SU-DHL-6 (cell line): ENCODE results near the gene GLS.

Experiments
- H2AFZ ChIP-seq: fragments of 200-600 bp; sonication (generic); 2 replicates; pipeline ENCODE4 v1.6.1; 2014; ENCODE audit warnings: low read depth, mild to moderate bottlenecking, moderate library complexity, mixed read lengths, antibody characterized with exemption, low read length; ENCODE audit not compliant: severe bottlenecking
- H3F3A ChIP-seq: fragments of 200-600 bp; shearing (Covaris generic); 2 replicates; pipeline ENCODE4 v1.6.0; 2016; ENCODE audit warnings: antibody characterized with exemption, mild to moderate bottlenecking; ENCODE audit not compliant: insufficient read depth
- H3K27ac ChIP-seq: fragments of 200-600 bp; sonication (generic); 2 replicates; pipeline ENCODE4 v1.5.1; 2016; ENCODE audit warnings: low read depth, mild to moderate bottlenecking, low read length, moderate library complexity, mixed read lengths
- H3K27me3 ChIP-seq: fragments of 200-600 bp; sonication (generic), shearing (Covaris generic); 2 replicates; pipeline ENCODE4 v1.6.0; 2014; ENCODE audit warnings: mild to moderate bottlenecking, low read length
- H3K36me3 ChIP-seq: fragments of 200-600 bp; sonication (generic); 2 replicates; pipeline ENCODE4 v1.6.1; 2014; ENCODE audit warnings: mild to moderate bottlenecking, low read length, mixed read lengths
- H3K4me2 ChIP-seq: fragments of 300-600, 200-600 bp; shearing (Covaris generic), sonication (generic); 2 replicates; pipeline ENCODE4 v1.6.0; 2014; ENCODE audit warnings: low read length, low read depth, mild to moderate bottlenecking; ENCODE audit not compliant: poor library complexity, severe bottlenecking
- H3K4me3 ChIP-seq: fragments of 200-600 bp; sonication (generic); 2 replicates; pipeline ENCODE4 v1.5.1; 2014; ENCODE audit warnings: antibody characterized with exemption, low read length, mild to moderate bottlenecking, mixed read lengths; ENCODE audit not compliant: insufficient read depth, poor library complexity, severe bottlenecking
- H3K79me2 ChIP-seq: fragments of 200-600 bp; sonication (generic); 2 replicates; pipeline ENCODE4 v1.6.1; 2014; ENCODE audit warnings: mild to moderate bottlenecking, low read length, moderate library complexity; ENCODE audit not compliant: insufficient read depth
- H3K9ac ChIP-seq: fragments of 200-600 bp; sonication (generic); 2 replicates; pipeline ENCODE4 v1.7.0; 2014; ENCODE audit warnings: mild to moderate bottlenecking, low read length
- H3K9me2 ChIP-seq: fragments of 200-600 bp; sonication (generic); replicated peaks from 2 replicates; pipeline ENCODE4 v1.6.1; 2014; ENCODE audit warnings: low read length; ENCODE audit not compliant: insufficient read depth
- H3K9me3 ChIP-seq: fragments of 200-600 bp; sonication (generic); 2 replicates; pipeline ENCODE4 v1.6.1; 2014; ENCODE audit warnings: low read length, mixed read lengths; ENCODE audit not compliant: insufficient read depth
- H4K20me1 ChIP-seq: fragments of 200-600 bp; sonication (generic); 2 replicates; pipeline ENCODE4 v1.6.1; 2014; ENCODE audit warnings: low read depth, mild to moderate bottlenecking, antibody characterized with exemption, low read length, moderate library complexity, mixed read lengths
- EZH2phosphoT487 ChIP-seq: fragments of 200-600 bp; sonication (generic), shearing (Covaris generic); conservative IDR thresholded peaks from 2 replicates; pipeline ENCODE4 v1.6.1; 2018; ENCODE audit warnings: mild to moderate bottlenecking, antibody characterized with exemption, low read length, moderate library complexity, mixed read lengths
- TF ChIP-seq, protein P1 (sequence below): fragments of 200-600 bp; sonication (generic); IDR thresholded peaks from one replicate; pipeline ENCODE4 v1.5.1; 2017; ENCODE audit warnings: antibody characterized with exemption, mild to moderate bottlenecking, low read length, moderate library complexity; ENCODE audit not compliant: insufficient read depth, poor library complexity, severe bottlenecking

GLS gene

GRCh38 chr2:190909680-190910079 is 29.1 kb downstream of the GLS start:
- H3K27me3 ChIP-seq, result no peaks in the 10 kb centered on the region
- H4K20me1 ChIP-seq, result 0 out of 2 replicates have a peak, but pooled peaks cover 8% of the 10 kb centered on the region
- no peaks in the 10 kb centered on the region for H3K9me3 ChIP-seq
- H3K9me2 ChIP-seq, result no peaks in the 10 kb centered on the region
- peaks cover 66% of the 10 kb centered on the region for H3K36me3 ChIP-seq
- peaks cover 23% of the 10 kb centered on the region for H3F3A ChIP-seq
- no peak overlapping the region for H2AFZ ChIP-seq
- H3K4me2 ChIP-seq, result no peak overlapping the region
- no peak overlapping the region for H3K9ac ChIP-seq
- no peak overlapping the region for H3K27ac ChIP-seq
- H3K79me2 ChIP-seq, result peaks cover 10% of the 10 kb centered on the region; the same call in 1 of the 2 replicates
- TF ChIP-seq, protein P1, sequence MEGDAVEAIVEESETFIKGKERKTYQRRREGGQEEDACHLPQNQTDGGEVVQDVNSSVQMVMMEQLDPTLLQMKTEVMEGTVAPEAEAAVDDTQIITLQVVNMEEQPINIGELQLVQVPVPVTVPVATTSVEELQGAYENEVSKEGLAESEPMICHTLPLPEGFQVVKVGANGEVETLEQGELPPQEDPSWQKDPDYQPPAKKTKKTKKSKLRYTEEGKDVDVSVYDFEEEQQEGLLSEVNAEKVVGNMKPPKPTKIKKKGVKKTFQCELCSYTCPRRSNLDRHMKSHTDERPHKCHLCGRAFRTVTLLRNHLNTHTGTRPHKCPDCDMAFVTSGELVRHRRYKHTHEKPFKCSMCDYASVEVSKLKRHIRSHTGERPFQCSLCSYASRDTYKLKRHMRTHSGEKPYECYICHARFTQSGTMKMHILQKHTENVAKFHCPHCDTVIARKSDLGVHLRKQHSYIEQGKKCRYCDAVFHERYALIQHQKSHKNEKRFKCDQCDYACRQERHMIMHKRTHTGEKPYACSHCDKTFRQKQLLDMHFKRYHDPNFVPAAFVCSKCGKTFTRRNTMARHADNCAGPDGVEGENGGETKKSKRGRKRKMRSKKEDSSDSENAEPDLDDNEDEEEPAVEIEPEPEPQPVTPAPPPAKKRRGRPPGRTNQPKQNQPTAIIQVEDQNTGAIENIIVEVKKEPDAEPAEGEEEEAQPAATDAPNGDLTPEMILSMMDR, result no peak
- no peak for TF ChIP-seq EZH2phosphoT487
- H3K4me3 ChIP-seq, result no peak overlapping the region

DNA sequence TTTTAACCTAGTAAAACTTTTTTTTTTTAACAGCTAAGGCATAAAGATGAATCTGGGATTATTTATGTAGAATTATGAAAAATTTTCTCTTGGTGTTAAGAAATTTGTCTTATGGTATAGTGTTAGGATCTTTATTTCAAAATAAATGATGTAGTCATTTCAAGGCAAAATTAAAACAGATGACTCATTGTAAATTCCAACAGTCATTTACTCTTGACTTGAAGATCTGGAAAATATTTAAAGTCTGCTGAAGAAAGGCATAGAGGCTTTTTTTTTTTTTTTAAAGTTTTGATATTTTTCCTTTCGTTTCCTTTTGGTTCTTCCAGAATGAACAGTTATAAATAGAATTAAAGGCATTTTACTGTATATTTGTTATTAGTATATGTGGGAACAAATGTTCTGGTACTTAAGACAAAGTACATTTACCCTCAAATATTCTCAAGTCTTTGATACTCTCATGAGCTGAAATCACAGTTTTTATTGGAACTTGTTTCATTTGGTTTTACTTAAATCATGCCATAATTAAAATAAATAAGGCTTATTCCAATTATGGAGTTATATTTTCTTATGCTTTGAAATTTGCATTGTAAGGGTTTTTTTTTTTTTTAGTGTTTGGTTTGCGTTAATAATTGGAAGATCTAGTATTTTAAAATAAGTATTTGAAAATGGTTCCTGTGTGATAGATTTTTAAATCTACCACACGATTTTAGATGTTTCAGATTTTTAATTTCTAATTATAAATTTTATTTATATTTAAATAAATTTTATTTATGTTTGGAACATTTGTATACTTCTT is 29.9 kb downstream of the GLS start:
- no peak overlapping the region for H3K27ac ChIP-seq
- H3K36me3 ChIP-seq, result peaks cover 60% of the 10 kb centered on the region
- peaks cover 9% of the 10 kb centered on the region; the same call in 1 of the 2 replicates for H3K79me2 ChIP-seq

GRCh38 chr2:190911813-190912212 is 31.2 kb downstream of the GLS start:
- Histone ChIP-seq H3K9ac (no peak overlapping the region), H3F3A (peaks cover 10% of the 10 kb centered on the region), H3K36me3 (peaks cover 60% of the 10 kb centered on the region), H3K9me3 (no peaks in the 10 kb centered on the region), H3K27me3 (no peaks in the 10 kb centered on the region), H3K4me2 (no peak overlapping the region), H3K9me2 (no peaks in the 10 kb centered on the region), H4K20me1 (0 out of 2 replicates have a peak, but pooled peaks cover 8% of the 10 kb centered on the region), H2AFZ (no peak overlapping the region), H3K4me3 (no peak overlapping the region), H3K79me2 (peaks cover 6% of the 10 kb centered on the region; the same call in 1 of the 2 replicates), H3K27ac (no peak overlapping the region)
- TF ChIP-seq, protein P1, result no peak
- TF ChIP-seq EZH2phosphoT487, result no peak

More for the DNA sequence above, 29.9 kb downstream of the GLS start:
- Histone ChIP-seq H3K9ac (no peak overlapping the region), H3K9me2 (no peaks in the 10 kb centered on the region), H3F3A (peaks cover 15% of the 10 kb centered on the region), H3K4me3 (no peak overlapping the region), H3K9me3 (no peaks in the 10 kb centered on the region), H3K4me2 (no peak overlapping the region), H2AFZ (no peak overlapping the region), H4K20me1 (0 out of 2 replicates have a peak, but pooled peaks cover 8% of the 10 kb centered on the region), H3K27me3 (no peaks in the 10 kb centered on the region)
- TF ChIP-seq EZH2phosphoT487, result no peak

DNA sequence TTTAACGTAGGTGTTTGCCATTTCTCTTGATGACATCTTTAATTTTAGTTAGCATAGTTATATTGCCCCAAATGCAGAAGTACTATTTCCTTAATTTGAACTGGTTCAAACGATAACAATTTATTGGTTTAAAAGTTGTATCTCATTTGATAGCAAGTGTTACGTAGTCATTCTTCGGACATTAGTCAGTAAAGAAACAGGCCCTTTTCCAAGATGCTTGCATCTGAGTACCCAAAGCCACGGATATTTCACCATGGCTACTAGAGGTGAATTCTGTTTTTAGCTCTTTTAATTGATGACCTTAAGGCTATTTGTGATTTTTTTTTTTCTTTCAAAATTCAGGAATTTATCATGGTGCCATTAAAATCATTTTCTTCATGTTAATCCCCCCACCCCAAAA is 32.1 kb downstream of the GLS start:
- Histone ChIP-seq H3K9ac (no peak overlapping the region), H2AFZ (no peak overlapping the region), H3K36me3 (peaks cover 69% of the 10 kb centered on the region), H3K4me2 (no peak overlapping the region), H3F3A (peaks cover 10% of the 10 kb centered on the region), H4K20me1 (0 out of 2 replicates have a peak, but pooled peaks cover 8% of the 10 kb centered on the region), H3K79me2 (peaks cover 6% of the 10 kb centered on the region; the same call in 1 of the 2 replicates), H3K9me3 (no peaks in the 10 kb centered on the region), H3K9me2 (no peaks in the 10 kb centered on the region), H3K27me3 (no peaks in the 10 kb centered on the region), H3K4me3 (no peak overlapping the region), H3K27ac (no peak overlapping the region)
- no peak for TF ChIP-seq EZH2phosphoT487
- TF ChIP-seq, protein P1, result no peak
